A549 treated with DMSO at 1 μM for 4 hours (cell line): ENCODE results near the gene KDM2A. TPM values are rescaled to one million over a fixed set of nuclear protein-coding genes. Genes with fewer than 3 reads are reported as not detected.

Experiments used
- total RNA-seq: library from RNA; stranded (reverse); fragments of 200-300 nt; extraction: Qiagen RNA extraction; gene quantifications from 5 replicates; pipeline ENCODE4 v1.2.3, GENCODE V29; 2022; ENCODE audit warnings: low read depth

The KDM2A gene
- total RNA-seq: 45.7 to 54.3 TPM (median 52.4 TPM) in 5 replicates

GRCh38 chr11:67118801-67119584, at the start of gene KDM2A:
TSS of gene KDM2A (plus strand) at chr11:67119263. CDS start at chr11:67121317, 2,054 bp downstream.

GRCh38 chr11:67266449-67267187, 147.6 kb downstream of the KDM2A start, which contains the start of gene GRK2:
TSS of gene GRK2 (plus strand) at chr11:67266473. CDS start at chr11:67266700, 227 bp downstream.

GRCh38 chr11:67289226-67289650, 170.2 kb downstream of the KDM2A start, which contains the start of gene ANKRD13D:
TSS of gene ANKRD13D (plus strand) at chr11:67289303. CDS start at chr11:67289461, 158 bp downstream.

GRCh38 chr11:67303132-67303834, 184.2 kb downstream of the KDM2A start, which contains the start of gene SSH3:
TSS of gene SSH3 (plus strand) at chr11:67303530. CDS start at chr11:67303626, 96 bp downstream.

Other genes with a start within 250 kb of the KDM2A start
- gene PC, start 160.9 kb upstream of the KDM2A start, total RNA-seq: 27.2 to 35.0 TPM (median 31.3 TPM) in 5 replicates
- 28.5 to 55.5 TPM (median 43.6 TPM) in 5 replicates for gene C11orf86, start 144.0 kb upstream of the KDM2A start, total RNA-seq
- gene SYT12, start 96.1 kb upstream of the KDM2A start, total RNA-seq: 9.6 to 12.7 TPM (median 11.4 TPM) in 5 replicates
- 32.0 to 43.4 TPM (median 40.4 TPM) in 5 replicates for gene RHOD, start 62.4 kb upstream of the KDM2A start, total RNA-seq
- 30.0 to 41.0 TPM (median 37.7 TPM) in 5 replicates for gene GRK2, start 147.2 kb downstream of the KDM2A start, total RNA-seq
- 21.2 to 28.1 TPM (median 25.4 TPM) in 5 replicates for gene ANKRD13D, start 170.0 kb downstream of the KDM2A start, total RNA-seq
- gene SSH3, start 184.3 kb downstream of the KDM2A start, total RNA-seq: 18.0 to 27.2 TPM (median 24.5 TPM) in 5 replicates
- 209 to 247 TPM (median 230 TPM) in 5 replicates for gene POLD4, start 234.3 kb downstream of the KDM2A start, total RNA-seq